Trophoblast cell (in vitro differentiated cells and primary cell): Measurements from ENCODE around the gene KCNAB1.
"Not testable (repeated sequence)": the region's sequence is repeated elsewhere in the genome, so short reads cannot be mapped to it uniquely, and the experiment has no call there.

ENCODE experiments used
- DNase-seq, 2 donors: peaks; one replicate each; pipeline ENCODE4 v3.0.0-alpha.2; 2016
- H2AFZ ChIP-seq: 2 replicates; pipeline ENCODE4 v1.6.1; 2013; ENCODE audit warnings: low read length, moderate library complexity, mild to moderate bottlenecking; ENCODE audit not compliant: insufficient read depth, poor library complexity
- H2AK5ac ChIP-seq: 2 replicates; pipeline ENCODE4 v1.6.1; 2013; ENCODE audit warnings: mild to moderate bottlenecking, low read length
- H2BK120ac ChIP-seq: 2 replicates; pipeline ENCODE4 v1.6.1; 2013; ENCODE audit warnings: low read length, mild to moderate bottlenecking, moderate library complexity; ENCODE audit not compliant: insufficient read depth, poor library complexity
- H2BK12ac ChIP-seq: 2 replicates; pipeline ENCODE4 v1.6.1; 2013; ENCODE audit warnings: mild to moderate bottlenecking, low read length, moderate library complexity
- H2BK5ac ChIP-seq: 2 replicates; pipeline ENCODE4 v1.6.1; 2013; ENCODE audit warnings: low read length, low read depth, moderate library complexity, mild to moderate bottlenecking; ENCODE audit not compliant: poor library complexity
- H3K14ac ChIP-seq: 2 replicates; pipeline ENCODE4 v1.6.1; 2013; ENCODE audit warnings: mild to moderate bottlenecking, low read length
- H3K18ac ChIP-seq: 2 replicates; pipeline ENCODE4 v1.6.1; 2013; ENCODE audit warnings: mild to moderate bottlenecking, low read length
- H3K23ac ChIP-seq: 2 replicates; pipeline ENCODE4 v1.6.1; 2013; ENCODE audit warnings: low read length
- H3K27ac ChIP-seq: 2 replicates; pipeline ENCODE4 v1.5.1; 2013; ENCODE audit warnings: low read depth, mild to moderate bottlenecking, inconsistent platforms, low read length, moderate library complexity
- H3K27me3 ChIP-seq: 2 replicates; pipeline ENCODE4 v1.6.1; 2013; ENCODE audit warnings: inconsistent platforms, mild to moderate bottlenecking, low read length, moderate library complexity; ENCODE audit not compliant: insufficient read depth
- H3K36me3 ChIP-seq, 2 experiments: 1 replicate in 1 of 2; 2 replicates in 1 of 2; pipeline ENCODE4 v1.6.1; 2013; ENCODE audit warnings: low read length in 2 of 2, mild to moderate bottlenecking in 2 of 2, moderate library complexity in 1 of 2; ENCODE audit not compliant: insufficient read depth in 2 of 2, control insufficient read depth in 1 of 2
- H3K4ac ChIP-seq: 2 replicates; pipeline ENCODE4 v1.6.1; 2013; ENCODE audit warnings: low read depth, mild to moderate bottlenecking, low read length, moderate library complexity
- H3K4me1 ChIP-seq, 2 experiments: 1 replicate in 1 of 2; 2 replicates in 1 of 2; pipeline ENCODE4 v1.6.1; 2013; ENCODE audit warnings: low read length in 2 of 2, mild to moderate bottlenecking in 2 of 2, moderate library complexity in 1 of 2; ENCODE audit not compliant: insufficient read depth in 2 of 2, control insufficient read depth in 1 of 2
- H3K4me2 ChIP-seq: 2 replicates; pipeline ENCODE4 v1.6.1; 2013; ENCODE audit warnings: inconsistent platforms, mild to moderate bottlenecking, low read length, moderate library complexity
- H3K4me3 ChIP-seq: 2 replicates; pipeline ENCODE4 v1.5.1; 2013; ENCODE audit warnings: mild to moderate bottlenecking, low read depth, low read length, inconsistent platforms
- H3K79me1 ChIP-seq: one replicate; pipeline ENCODE4 v1.6.1; 2013; ENCODE audit warnings: low read length
- H3K79me2 ChIP-seq: 2 replicates; pipeline ENCODE4 v1.6.1; 2013; ENCODE audit warnings: low read length, mild to moderate bottlenecking; ENCODE audit not compliant: control insufficient read depth, insufficient read depth, poor library complexity
- H3K9ac ChIP-seq: 2 replicates; pipeline ENCODE4 v1.6.1; 2013; ENCODE audit warnings: mild to moderate bottlenecking, low read length
- H3K9me3 ChIP-seq: 2 replicates; pipeline ENCODE4 v1.6.1; 2013; ENCODE audit warnings: low read depth, mild to moderate bottlenecking, control low read depth, inconsistent platforms, low read length; ENCODE audit not compliant: insufficient read depth
- H4K12ac ChIP-seq: 2 replicates; pipeline ENCODE4 v1.6.1; 2013; ENCODE audit warnings: low read depth, mild to moderate bottlenecking, low read length, moderate library complexity
- H4K8ac ChIP-seq: 2 replicates; pipeline ENCODE4 v1.6.1; 2013; ENCODE audit warnings: low read depth, mild to moderate bottlenecking, low read length, moderate library complexity
- H4K91ac ChIP-seq: one replicate; pipeline ENCODE4 v1.6.1; 2013; ENCODE audit warnings: low read depth, mild to moderate bottlenecking, low read length, moderate library complexity
- WGBS: extraction: QIAGEN DNeasy Blood & Tissue Kit; methylation state at CpG from one replicate; pipeline ENCODE4 v1.1.7; 2013; ENCODE audit warnings: missing lambda C conversion rate; ENCODE audit not compliant: insufficient read length, insufficient coverage; ENCODE audit errors: extremely low coverage; 5-methylcytosine and 5-hydroxymethylcytosine counted together

The KCNAB1 gene

GRCh38 chr3:156563900-156564682, 443.7 kb downstream of the KCNAB1 start:
- H3K4me3 ChIP-seq: no peak overlapping the region
- H3K4me1 ChIP-seq: no peaks in the 10 kb centered on the region
- no peak overlapping the region for H3K4ac ChIP-seq
- H2BK120ac ChIP-seq: no peak overlapping the region
- H3K79me1 ChIP-seq: no peaks in the 10 kb centered on the region
- no peak overlapping the region for H4K91ac ChIP-seq
- H3K4me2 ChIP-seq: no peak overlapping the region
- no peak overlapping the region for H3K14ac ChIP-seq
- H3K27me3 ChIP-seq: no peaks in the 10 kb centered on the region
- DNase-seq: peak in 1 of 2 donors; percentile 26
- WGBS: no CpG with 5 or more reads among the region's 1 CpG
- no peak overlapping the region for H4K12ac ChIP-seq
- no peaks in the 10 kb centered on the region for H3K79me2 ChIP-seq
- H2AFZ ChIP-seq: no peak overlapping the region
- no peak overlapping the region for H3K27ac ChIP-seq
- H2BK5ac ChIP-seq: no peak overlapping the region
- H3K18ac ChIP-seq: no peak overlapping the region
- no peak overlapping the region for H3K9ac ChIP-seq
- no peak overlapping the region for H2AK5ac ChIP-seq
- no peaks in the 10 kb centered on the region for H3K9me3 ChIP-seq
- no peak overlapping the region for H4K8ac ChIP-seq
- no peak overlapping the region for H2BK12ac ChIP-seq
- no peaks in the 10 kb centered on the region for H3K36me3 ChIP-seq
- no peak overlapping the region for H3K23ac ChIP-seq

GRCh38 chr3:156569016-156569415, 448.6 kb downstream of the KCNAB1 start:
- H4K91ac ChIP-seq, H3K79me1 ChIP-seq, H3K4ac ChIP-seq, H3K23ac ChIP-seq, H3K14ac ChIP-seq, H2BK120ac ChIP-seq, DNase-seq, H3K18ac ChIP-seq, H2AFZ ChIP-seq, H3K4me3 ChIP-seq, H3K9me3 ChIP-seq, H3K9ac ChIP-seq, H3K27ac ChIP-seq, H2BK5ac ChIP-seq, H4K12ac ChIP-seq, H3K27me3 ChIP-seq, H3K79me2 ChIP-seq, H2AK5ac ChIP-seq, H3K36me3 ChIP-seq, H3K4me1 ChIP-seq, H4K8ac ChIP-seq, H2BK12ac ChIP-seq, H3K4me2 ChIP-seq: not testable (repeated sequence)
- WGBS: no CpG with 5 or more reads among the region's 8 CpGs

GRCh38 chr3:156569881-156570280, 449.5 kb downstream of the KCNAB1 start:
- not testable (repeated sequence) for H3K9me3 ChIP-seq, H3K79me1 ChIP-seq, H3K14ac ChIP-seq, H4K12ac ChIP-seq, DNase-seq, H3K4ac ChIP-seq, H3K18ac ChIP-seq, H2BK120ac ChIP-seq, H3K27ac ChIP-seq, H3K4me3 ChIP-seq, H3K23ac ChIP-seq, H4K8ac ChIP-seq, H3K4me2 ChIP-seq, H2AK5ac ChIP-seq, H2BK5ac ChIP-seq, H3K4me1 ChIP-seq, H4K91ac ChIP-seq, H2BK12ac ChIP-seq, H3K27me3 ChIP-seq, H3K9ac ChIP-seq, H3K36me3 ChIP-seq, H2AFZ ChIP-seq, H3K79me2 ChIP-seq
- no CpG with 5 or more reads among the region's 4 CpGs for whole genome bisulfite sequencing

GRCh38 chr3:156575641-156576040, 455.3 kb downstream of the KCNAB1 start:
- Histone ChIP-seq H4K8ac (no peak overlapping the region), H2BK120ac (no peak overlapping the region), H3K36me3 (no peaks in the 10 kb centered on the region), H3K14ac (no peak overlapping the region), H3K18ac (no peak overlapping the region), H3K23ac (no peak overlapping the region), H3K4ac (no peak overlapping the region), H3K4me3 (no peak overlapping the region), H3K4me2 (no peak overlapping the region), H3K79me1 (no peaks in the 10 kb centered on the region), H3K9ac (no peak overlapping the region), H4K91ac (no peak overlapping the region), H3K79me2 (no peaks in the 10 kb centered on the region), H3K27me3 (no peaks in the 10 kb centered on the region), H2BK12ac (no peak overlapping the region), H2AFZ (no peak overlapping the region), H3K9me3 (no peaks in the 10 kb centered on the region), H2AK5ac (no peak overlapping the region), H3K27ac (no peak overlapping the region), H2BK5ac (no peak overlapping the region), H4K12ac (no peak overlapping the region), H3K4me1 (no peaks in the 10 kb centered on the region)
- no peak for DNase-seq
- WGBS: no CpG with 5 or more reads among the region's 3 CpGs
